ENCODE data around the gene ZBTB3.
"Not testable (repeated sequence)": the region's sequence is repeated elsewhere in the genome, so short reads cannot be mapped to it uniquely, and the experiment has no call there.

The ZBTB3 gene

GRCh38 chr11:62753736-62754603, at the start of gene ZBTB3:
Gene ZBTB3 (minus strand): TSS chr11:62754160. CDS start chr11:62753664, 496 bp downstream.
- DNase-seq (ENCODE audit: low spot score): peak; percentile 99

- DNase-seq (ENCODE audit: low spot score): no peak
These were observed 47.1 kb upstream of the ZBTB3 start for GRCh38 chr11:62801071-62801470.

GRCh38 chr11:62799486-62799885, 45.5 kb upstream of the ZBTB3 start:
- DNase-seq (ENCODE audit: low spot score): no peak

GRCh38 chr11:62796281-62796680, 42.3 kb upstream of the ZBTB3 start:
- DNase-seq (ENCODE audit: low spot score): no peak

GRCh38 chr11:62794201-62794775, 40.3 kb upstream of the ZBTB3 start:
- no peak for DNase-seq (ENCODE audit: low spot score)

GRCh38 chr11:62792202-62792575, 38.2 kb upstream of the ZBTB3 start:
- no peak for DNase-seq (ENCODE audit: low spot score)

- peak; percentile 90 for DNase-seq (ENCODE audit: low spot score)
These were observed 37.7 kb upstream of the ZBTB3 start, which contains the start of gene TMEM223 for GRCh38 chr11:62791501-62792201. Gene TMEM223 (minus strand): TSS chr11:62792006. CDS start chr11:62791994, 12 bp downstream.

GRCh38 chr11:62789576-62789975, 35.6 kb upstream of the ZBTB3 start:
- DNase-seq (ENCODE audit: low spot score): no peak

GRCh38 chr11:62788991-62789390, 35.0 kb upstream of the ZBTB3 start:
- no peak for DNase-seq (ENCODE audit: low spot score)

GRCh38 chr11:62787005-62787759, 33.2 kb upstream of the ZBTB3 start, which contains the start of gene TMEM179B:
Gene TMEM179B (plus strand): TSS chr11:62787402. CDS start chr11:62787432, 30 bp downstream.
- peak; percentile 99 for DNase-seq (ENCODE audit: low spot score)

- peak; percentile 91 for DNase-seq (ENCODE audit: low spot score)
These were observed 32.5 kb upstream of the ZBTB3 start for GRCh38 chr11:62786318-62787004.

GRCh38 chr11:62782753-62783152, 28.8 kb upstream of the ZBTB3 start:
- DNase-seq (ENCODE audit: low spot score): peak; percentile 61

- DNase-seq (ENCODE audit: low spot score): no peak
These were observed 24.5 kb upstream of the ZBTB3 start for GRCh38 chr11:62778441-62778840.

- no peak for DNase-seq (ENCODE audit: low spot score)
These were observed 23.4 kb upstream of the ZBTB3 start for GRCh38 chr11:62777389-62777788.

- DNase-seq (ENCODE audit: low spot score): no peak
These were observed 21.7 kb upstream of the ZBTB3 start for GRCh38 chr11:62775646-62776045.

- no peak for DNase-seq (ENCODE audit: low spot score)
These were observed 20.4 kb upstream of the ZBTB3 start for GRCh38 chr11:62774407-62774806.

- peak; percentile 93 for DNase-seq (ENCODE audit: low spot score)
These were observed 17.4 kb upstream of the ZBTB3 start, which contains the start of gene TAF6L for GRCh38 chr11:62771144-62772021. Gene TAF6L (plus strand): TSS chr11:62771396. CDS start chr11:62775784, 4,388 bp downstream.

- no peak for DNase-seq (ENCODE audit: low spot score)
These were observed 16.8 kb upstream of the ZBTB3 start for GRCh38 chr11:62770778-62771143.

- not testable (repeated sequence) for DNase-seq (ENCODE audit: low spot score)
These were observed 6.9 kb upstream of the ZBTB3 start for GRCh38 chr11:62760867-62761227.

All from hematopoietic multipotent progenitor cell treated with erythropoietin and hydrocortisone succinate and interleukin-3 and kit ligand, for 15 days (in vitro differentiated cells).